Measurements from ENCODE around the gene ZNF761.
A peak's percentile ranks its signal among the peaks of the same experiment; 100 is the strongest.

The ZNF761 gene

GRCh38 chr19:53431399-53432087 is at the start of gene ZNF761:
ZNF761 (plus strand) TSS chr19:53431984; CDS start chr19:53447269, 15,285 bp downstream.
- no peak for TF ChIP-seq FOXM1 (IDR thresholded peaks at IDR 0.05; ENCODE audit: borderline replicate concordance, low read depth)
- TF ChIP-seq MAX (IDR thresholded peaks at IDR 0.05): peak; percentile 55
- TF ChIP-seq REST (IDR thresholded peaks at IDR 0.05; ENCODE audit: low read depth): no peak
- peak; percentile 30; the same call in 1 of the 2 replicates for TF ChIP-seq TAF1 (IDR thresholded peaks at IDR 0.05; ENCODE audit: low read depth)
- TF ChIP-seq USF1 (IDR thresholded peaks at IDR 0.05): no peak
- no peak for TF ChIP-seq NFIC (IDR thresholded peaks at IDR 0.05)
- peak; percentile 79 for TF ChIP-seq EGR1 (IDR thresholded peaks at IDR 0.05)

- TF ChIP-seq USF1 (IDR thresholded peaks at IDR 0.05): no peak
- no peak for TF ChIP-seq REST (IDR thresholded peaks at IDR 0.05; ENCODE audit: low read depth)
- TF ChIP-seq RAD21 (IDR thresholded peaks at IDR 0.05; ENCODE audit: low read depth): no peak
- TF ChIP-seq EGR1 (IDR thresholded peaks at IDR 0.05): no peak
- no peak for TF ChIP-seq MAX (IDR thresholded peaks at IDR 0.05)
- TF ChIP-seq YY1 (IDR thresholded peaks at IDR 0.05; ENCODE audit: low read depth): no peak
- TF ChIP-seq EP300 (IDR thresholded peaks at IDR 0.05; ENCODE audit: borderline replicate concordance): no peak
Measured at GRCh38 chr19:53388168-53388567, 43.6 kb upstream of the ZNF761 start.

- TF ChIP-seq TCF12 (IDR thresholded peaks at IDR 0.05; ENCODE audit: low read depth) (no peak), FOXM1 (IDR thresholded peaks at IDR 0.05; ENCODE audit: borderline replicate concordance, low read depth) (no peak), CREB1 (IDR thresholded peaks at IDR 0.05; ENCODE audit: low read depth) (no peak), YY1 (IDR thresholded peaks at IDR 0.05; ENCODE audit: low read depth) (no peak), ZBTB7A (IDR thresholded peaks at IDR 0.05; ENCODE audit: low read depth) (no peak), CEBPB (IDR thresholded peaks at IDR 0.05) (no peak), NFIC (IDR thresholded peaks at IDR 0.05) (no peak), REST (IDR thresholded peaks at IDR 0.05; ENCODE audit: low read depth) (no peak)
Measured at GRCh38 chr19:53388904-53389303, 42.9 kb upstream of the ZNF761 start.

- TF ChIP-seq CEBPB (IDR thresholded peaks at IDR 0.05) (no peak), RAD21 (IDR thresholded peaks at IDR 0.05; ENCODE audit: low read depth) (no peak), CREB1 (IDR thresholded peaks at IDR 0.05; ENCODE audit: low read depth) (no peak), TCF12 (IDR thresholded peaks at IDR 0.05; ENCODE audit: low read depth) (no peak), ZBTB7A (IDR thresholded peaks at IDR 0.05; ENCODE audit: low read depth) (no peak), TEAD4 (IDR thresholded peaks at IDR 0.05) (no peak), USF1 (IDR thresholded peaks at IDR 0.05) (no peak), YY1 (IDR thresholded peaks at IDR 0.05; ENCODE audit: low read depth) (no peak), EGR1 (IDR thresholded peaks at IDR 0.05) (no peak), TAF1 (IDR thresholded peaks at IDR 0.05; ENCODE audit: low read depth) (no peak), NFIC (IDR thresholded peaks at IDR 0.05) (no peak), EP300 (IDR thresholded peaks at IDR 0.05; ENCODE audit: borderline replicate concordance) (no peak), MAX (IDR thresholded peaks at IDR 0.05) (no peak), REST (IDR thresholded peaks at IDR 0.05; ENCODE audit: low read depth) (no peak), FOXM1 (IDR thresholded peaks at IDR 0.05; ENCODE audit: borderline replicate concordance, low read depth) (no peak)
Measured at GRCh38 chr19:53389571-53389970, 42.2 kb upstream of the ZNF761 start.

Measured in Ishikawa (cell line).